T-helper 2 cell (primary cell): ENCODE measurements around the gene GPATCH2.
"Not testable (repeated sequence)": the region's sequence is repeated elsewhere in the genome, so short reads cannot be mapped to it uniquely, and the experiment has no call there.

Source experiments
- DNase-seq, 5 experiments: peaks; one replicate each; pipeline versions ENCODE4 v3.0.0 to v3.0.0-alpha.2; 2012 to 2022

The GPATCH2 gene

DNA sequence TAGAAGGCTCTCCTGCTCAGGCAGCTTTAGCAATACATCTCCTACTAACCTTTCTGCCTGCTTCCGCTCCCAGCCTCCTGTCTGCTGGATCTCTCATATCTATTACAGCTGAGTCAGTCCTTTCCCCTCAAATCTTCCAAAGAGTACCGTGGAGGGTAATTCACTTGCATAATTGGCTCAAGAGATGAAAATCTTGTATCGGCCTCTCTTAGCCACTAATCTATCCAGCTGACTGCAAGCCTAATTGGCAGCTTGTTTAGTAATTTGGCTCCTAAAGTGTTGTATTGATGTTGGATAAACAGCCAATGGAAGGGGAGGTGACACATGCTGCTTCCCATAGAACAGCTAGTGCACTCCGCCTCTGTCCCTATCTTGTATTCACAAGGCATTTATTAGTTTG, 195.7 kb downstream of the GPATCH2 start:
- DNase-seq = no peak

DNA sequence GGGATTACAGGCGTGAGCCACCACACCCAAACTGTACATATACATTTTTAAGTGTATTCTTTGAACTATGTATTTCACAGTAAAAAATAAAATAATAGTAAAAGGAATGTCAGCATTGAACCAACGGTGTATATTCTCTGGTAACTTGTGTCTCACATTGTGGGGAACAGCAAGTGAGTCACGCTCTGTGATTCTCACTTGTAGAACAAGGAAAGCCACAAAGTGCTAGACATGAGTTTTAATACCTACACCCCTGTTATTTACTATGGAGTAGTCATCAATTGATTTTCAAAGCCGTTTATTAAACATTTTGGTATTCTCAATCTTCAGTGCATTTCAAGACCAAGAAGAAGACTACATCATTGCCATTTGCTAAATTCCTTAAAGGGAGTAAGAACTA, 197.2 kb downstream of the GPATCH2 start:
- no peak for DNase-seq

DNA sequence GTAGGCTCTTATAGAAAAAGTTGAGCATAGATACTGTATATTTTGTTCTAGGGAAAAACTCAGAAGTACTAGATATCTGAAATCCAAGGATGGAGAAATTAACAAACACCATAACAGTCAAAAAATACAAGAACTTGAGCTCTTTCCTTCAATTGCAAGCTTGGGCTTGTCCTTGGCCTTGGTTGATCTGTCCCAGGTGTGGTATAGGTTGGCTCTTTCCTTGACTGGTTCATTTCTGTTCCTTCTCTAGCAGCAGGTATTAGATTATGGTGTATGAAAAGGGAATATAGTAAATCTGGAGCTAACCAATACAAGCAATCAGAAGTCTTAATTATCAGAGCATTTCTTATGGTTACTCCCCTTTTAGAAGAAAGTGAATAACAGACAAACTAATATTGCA, 198.6 kb downstream of the GPATCH2 start:
- DNase-seq = no peak

DNA sequence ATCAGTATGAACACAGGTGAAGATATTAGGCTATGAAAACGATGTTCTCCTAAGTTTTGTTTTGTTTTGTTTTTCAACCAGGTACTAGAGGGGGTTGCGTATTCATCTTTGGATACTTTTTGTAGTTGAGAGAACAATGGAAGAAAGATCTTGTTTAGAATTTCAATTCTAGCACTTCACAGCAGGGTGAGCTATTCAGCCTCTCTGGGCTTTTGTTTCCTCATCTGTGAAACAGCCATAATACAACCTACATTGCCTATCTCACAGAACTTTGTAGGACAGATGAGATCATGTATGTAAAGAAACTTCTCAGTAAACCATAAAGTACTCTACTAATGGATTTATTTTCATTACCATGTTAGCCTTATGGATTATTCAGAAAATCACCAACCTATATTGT, 199.5 kb downstream of the GPATCH2 start:
- peak in 1 of 5 experiments; percentile 11 for DNase-seq

DNA sequence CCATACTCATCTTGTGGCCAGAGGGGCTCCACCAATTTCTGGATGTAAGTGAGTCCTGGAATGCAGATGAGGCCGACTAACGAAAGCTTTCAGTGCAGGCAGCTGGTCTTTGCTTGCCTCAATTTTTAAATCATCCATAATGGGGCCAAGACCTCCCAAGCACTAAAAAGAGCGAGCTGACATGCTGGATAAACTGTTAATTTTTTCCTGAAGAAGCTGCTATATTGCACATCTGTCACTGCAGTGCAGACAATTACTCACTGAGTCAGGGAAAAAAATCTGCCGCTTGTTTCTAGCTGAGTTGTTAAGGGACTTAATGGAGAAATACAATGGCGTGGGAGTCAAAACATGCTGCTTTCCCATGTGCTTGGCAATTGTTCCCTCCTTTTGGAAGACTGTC, 205.5 kb downstream of the GPATCH2 start:
- no peak for DNase-seq

DNA sequence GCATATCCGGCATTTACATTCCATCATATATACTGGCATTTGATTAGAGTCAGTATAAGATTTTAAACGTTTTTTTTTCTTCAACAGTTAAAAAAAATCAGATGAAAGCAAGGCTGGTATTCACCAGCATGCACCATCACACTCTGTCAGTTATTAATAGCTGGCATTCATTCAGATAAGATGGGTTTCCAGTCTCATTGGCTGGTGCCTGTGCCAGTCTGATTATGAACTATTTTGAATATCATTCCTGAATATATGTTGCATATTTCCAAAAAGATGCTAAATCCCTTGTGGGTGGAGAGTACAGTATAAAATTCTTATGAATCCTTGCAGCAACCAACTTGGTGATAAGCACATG, 211.7 kb downstream of the GPATCH2 start:
- no peak for DNase-seq

DNA sequence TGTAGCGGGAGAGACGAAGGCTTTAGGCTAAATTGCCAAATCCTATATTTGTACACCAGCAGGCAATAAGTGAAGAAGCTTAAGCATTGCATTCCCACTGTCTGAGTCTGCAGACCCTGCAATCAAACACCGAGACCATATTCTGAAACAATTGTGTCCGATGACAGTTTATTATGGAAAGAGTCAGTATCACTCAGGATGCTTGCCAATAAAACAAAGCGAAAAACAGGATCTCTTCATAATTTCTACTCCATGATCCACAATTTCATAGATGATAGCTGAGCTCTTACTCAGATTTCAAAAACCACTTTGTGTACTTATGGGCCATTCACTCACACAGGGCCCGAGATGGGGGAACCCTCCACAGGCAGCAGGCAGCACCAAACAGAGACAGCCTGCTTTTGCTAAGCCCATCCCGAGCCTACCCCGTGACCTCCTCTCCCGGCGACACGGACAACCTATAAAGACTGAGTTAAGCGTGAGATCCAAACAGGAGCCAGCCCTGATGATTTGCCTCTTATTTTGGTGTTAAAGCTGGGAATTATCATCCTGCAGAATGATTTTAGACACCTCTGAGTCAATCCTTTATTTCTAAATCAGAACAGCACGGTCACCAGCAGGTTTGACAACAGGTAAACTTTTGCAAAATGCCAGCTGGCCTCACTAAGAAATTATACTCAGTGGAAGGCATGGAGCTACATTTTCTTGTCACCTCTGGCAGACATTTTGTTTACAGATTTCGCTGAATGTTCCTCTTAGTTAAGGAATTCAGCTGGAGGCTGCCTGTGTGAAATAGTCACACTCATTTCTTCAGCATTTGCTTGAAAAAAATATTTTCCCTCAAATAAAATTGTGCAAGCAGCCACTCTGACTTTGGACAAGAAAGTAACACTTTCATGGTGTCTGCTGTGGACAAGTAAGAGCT, 212.4 kb downstream of the GPATCH2 start:
- no peak for DNase-seq

DNA sequence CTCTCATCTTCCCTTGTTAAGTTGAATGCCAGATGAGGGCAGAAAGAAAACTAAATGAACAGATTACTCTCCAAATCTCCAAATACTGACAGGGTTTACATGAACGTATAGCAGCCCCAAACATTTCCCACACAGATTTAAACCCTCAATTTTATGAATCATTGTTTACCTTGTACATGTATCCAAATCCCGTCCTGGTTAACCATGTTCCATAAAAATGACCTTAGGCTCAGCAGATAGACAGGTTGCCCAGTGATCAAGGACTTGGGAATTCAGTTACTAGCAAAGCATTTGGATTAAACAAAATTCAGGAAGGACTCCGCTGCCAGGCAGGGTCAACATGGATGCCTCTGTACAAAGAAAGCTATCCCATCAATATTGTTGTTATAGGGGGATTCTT, 213.5 kb downstream of the GPATCH2 start:
- DNase-seq = no peak

DNA sequence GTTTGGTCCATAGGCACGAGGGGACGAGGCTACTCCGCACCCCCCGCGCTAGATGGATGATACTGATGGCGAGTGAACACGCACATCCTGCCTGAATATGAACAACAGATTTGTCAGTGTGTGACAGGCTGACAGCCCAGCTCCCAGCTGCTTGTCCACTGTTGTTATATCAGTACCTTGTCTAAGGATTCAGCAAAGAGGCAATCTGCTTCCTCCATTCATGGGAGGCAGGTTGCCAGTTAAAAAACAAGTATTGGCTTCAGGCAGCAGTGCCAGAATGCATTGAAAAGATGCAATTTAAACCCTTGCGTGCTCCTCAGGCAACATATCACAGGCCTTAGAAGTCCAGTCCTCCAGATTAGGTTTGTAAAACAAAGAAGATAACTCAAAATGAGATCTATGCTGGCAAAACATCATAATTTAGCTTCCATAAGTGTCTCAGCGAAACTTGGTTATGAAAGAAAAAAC, 223.3 kb downstream of the GPATCH2 start:
- DNase-seq = no peak

DNA sequence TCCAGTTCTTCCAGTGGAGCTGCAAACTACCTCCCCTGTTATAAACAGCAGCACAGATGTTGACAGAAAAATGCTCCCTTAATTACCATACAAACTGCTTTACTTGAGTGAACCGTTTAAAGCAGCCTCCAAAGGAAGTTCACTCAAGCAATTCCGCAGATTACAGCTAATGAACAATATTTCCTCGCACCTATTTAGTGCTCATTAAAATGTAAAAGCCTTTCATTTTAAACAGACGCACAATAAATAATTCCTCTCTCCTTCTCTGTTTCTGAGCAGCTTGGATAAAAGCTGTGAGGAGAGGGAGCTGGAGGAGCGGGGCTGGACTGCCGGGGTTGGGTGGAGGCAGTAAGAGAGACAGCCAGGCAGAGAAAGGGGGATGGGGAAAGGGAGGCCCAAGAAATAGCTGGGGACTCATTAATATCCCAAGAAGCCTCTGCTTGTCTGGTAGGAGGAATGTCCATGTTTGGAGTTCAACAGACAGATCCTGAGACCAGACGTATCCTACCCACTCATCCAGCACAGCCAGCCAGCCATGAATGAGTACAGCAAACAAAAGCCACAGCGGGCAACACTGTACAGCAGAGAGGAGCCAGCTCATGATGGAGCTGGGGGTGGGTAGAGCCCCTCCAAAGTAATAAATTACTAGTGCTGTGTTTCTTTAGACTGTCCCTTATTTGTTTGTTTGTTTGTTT, 227.7 kb downstream of the GPATCH2 start:
- DNase-seq = no peak

DNA sequence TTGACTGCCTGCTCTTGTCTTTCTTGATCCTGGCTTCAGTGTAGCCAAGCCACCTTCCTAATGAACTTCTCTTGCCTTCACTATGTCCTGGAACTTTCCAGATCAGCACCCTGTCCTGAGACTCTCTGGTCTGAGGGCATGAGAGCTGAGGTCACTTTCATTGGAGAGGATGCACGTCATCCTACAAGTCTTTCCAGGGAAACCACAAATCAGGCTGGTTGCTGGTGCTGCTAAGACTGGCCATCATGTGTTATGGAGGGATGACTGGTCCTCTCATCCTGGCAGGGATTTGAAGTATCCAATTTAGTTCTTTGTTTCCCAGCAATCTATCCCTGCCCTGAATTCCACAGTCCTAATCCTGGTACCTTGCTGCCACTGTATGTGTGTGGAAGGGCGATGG, 228.6 kb downstream of the GPATCH2 start:
- no peak for DNase-seq

DNA sequence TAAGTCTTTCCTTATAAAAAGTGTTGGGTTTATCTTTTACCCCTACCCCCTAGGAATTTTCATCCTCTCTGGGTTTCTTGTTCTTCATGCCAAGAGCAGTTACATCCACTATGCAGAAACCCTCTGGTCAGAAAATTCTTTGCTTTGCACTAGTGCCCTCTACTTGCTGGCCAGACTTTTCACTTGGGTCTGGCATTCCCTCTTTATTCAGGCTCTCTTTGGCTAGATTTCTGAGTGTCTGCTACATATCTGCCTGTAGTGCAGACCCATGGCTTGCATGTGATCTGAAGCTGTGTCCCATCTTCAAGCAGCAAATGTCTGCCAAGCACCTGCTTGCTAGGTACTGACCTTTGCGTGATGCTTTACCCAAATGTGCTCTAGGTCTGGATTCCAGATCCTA, 237.0 kb downstream of the GPATCH2 start:
- no peak for DNase-seq

DNA sequence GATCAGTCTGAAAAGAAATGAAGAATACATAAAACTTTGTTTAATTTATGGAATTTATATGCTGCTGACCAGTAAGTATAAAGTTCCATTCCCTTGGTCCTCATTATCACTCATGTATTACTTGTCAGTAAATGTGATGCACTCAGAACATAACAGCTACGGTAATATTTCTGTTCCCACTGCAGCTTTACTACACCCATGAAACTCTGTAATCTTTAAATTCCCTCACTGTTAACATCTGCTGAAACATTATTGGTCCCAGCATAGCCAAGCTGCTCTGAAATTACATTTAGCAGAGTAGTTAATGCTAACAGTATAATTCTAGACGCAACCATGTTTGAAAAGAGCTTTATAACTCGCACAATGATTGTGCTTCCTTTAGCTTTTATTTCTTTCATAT, 238.4 kb downstream of the GPATCH2 start:
- DNase-seq = no peak

DNA sequence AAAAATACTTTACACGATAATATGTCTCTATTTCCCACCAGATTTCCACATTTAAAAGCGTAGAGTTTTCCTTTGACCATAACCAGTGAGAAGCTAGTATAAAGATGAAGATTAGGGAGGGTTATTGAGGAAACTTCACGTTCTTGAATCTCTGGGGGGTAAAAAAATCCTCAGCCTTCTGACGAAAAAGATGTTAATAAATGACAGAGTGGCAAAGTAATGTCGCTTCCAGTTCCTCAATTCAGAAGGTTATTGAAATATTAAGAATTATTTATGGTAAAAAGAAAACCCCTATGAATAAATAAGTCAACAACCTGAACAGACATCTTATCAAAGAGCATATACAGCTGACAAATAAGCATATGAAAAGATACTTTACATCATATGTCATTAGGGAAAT, 241.0 kb downstream of the GPATCH2 start:
- no peak for DNase-seq

DNA sequence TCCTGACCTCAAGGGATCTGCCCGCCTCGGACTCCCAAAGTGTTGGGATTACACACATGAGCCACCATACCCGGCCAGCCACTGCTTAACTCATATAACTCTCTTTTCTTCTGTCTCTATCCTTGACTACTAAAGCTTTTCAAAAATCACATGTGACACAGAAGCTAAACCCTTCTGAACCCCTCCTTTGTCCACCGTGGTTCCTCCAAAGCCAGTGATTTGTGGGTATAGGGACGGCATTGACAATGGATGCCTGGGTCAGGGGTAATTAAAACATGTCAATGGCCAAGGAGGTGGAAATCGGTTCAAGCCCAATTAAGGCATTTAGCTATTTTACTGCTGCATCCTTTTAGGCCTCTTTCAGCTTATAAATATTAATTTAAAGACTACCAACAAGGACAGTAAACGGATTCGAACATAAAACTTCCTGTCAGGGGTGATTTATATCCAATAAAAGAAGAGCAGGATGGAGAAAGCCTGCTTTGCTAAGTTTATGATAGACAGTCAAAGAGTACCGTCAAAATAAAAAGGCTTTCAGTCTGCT, 242.3 kb downstream of the GPATCH2 start:
- DNase-seq = no peak

DNA sequence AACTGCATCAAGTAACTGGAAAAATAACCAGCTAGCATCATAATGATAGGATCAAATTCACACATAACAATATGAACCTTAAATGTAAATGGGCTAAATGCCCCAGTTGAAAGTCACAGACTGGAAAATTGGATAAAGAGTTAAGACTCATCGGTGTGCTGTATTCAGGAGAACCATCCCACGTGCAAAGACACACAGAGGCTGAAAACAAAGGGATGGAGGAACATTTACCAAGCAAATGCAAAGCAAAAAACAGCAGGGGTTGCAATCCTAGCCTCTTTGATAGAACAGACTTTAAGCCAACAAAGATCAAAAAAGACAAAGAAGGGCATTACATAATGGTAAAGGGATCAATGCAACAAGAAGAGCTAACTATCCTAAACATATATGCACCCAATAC, 249.1 kb downstream of the GPATCH2 start:
- not testable (repeated sequence) for DNase-seq

DNA sequence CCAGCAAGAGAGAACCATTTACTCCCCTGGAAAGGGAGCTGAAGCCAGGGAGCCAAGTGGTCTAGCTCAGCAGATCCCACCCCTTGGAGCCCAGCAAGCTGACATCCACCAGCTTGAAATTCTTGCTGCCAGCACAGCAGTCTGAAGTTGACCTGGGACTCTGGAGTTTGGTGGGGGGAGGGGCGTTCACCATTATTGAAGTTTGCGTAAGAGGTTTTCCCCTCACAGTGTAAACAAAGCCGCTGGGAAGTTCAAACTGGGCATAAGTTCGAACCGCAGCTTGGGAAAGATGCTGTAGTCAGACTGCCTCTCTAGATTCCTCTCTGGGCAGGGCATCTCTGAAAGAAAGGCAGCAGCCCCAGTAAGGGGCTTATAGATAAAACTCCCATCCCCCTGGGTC, 251.1 kb downstream of the GPATCH2 start:
- DNase-seq = not testable (repeated sequence)

DNA sequence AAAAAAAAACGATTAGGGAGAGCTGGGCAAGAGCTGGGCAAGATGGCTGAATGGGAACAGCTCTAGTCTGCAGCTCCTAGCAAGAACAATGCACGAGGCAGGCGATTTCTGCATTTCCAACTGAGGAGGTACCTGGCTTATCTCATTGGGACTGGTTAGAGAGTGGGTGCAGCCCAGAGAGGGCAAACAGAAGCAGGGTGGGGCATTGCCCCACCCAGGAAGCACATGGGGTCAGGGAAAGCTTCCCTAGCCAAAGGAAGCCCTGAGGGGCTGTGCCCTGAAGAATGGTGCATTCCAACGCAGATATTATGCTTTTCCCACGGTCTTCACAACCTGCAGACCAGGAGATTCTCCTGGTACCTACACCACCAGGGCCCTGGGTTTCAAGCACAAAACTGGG, 251.6 kb downstream of the GPATCH2 start:
- no peak for DNase-seq
